Measurements from ENCODE around the gene SLC16A14. TPM values are rescaled to one million over a fixed set of nuclear protein-coding genes. Genes with fewer than 3 reads are reported as not detected.

Gene SLC16A14
- total RNA-seq, 1 donor from 2014 or later: 4.7 TPM

DNA sequence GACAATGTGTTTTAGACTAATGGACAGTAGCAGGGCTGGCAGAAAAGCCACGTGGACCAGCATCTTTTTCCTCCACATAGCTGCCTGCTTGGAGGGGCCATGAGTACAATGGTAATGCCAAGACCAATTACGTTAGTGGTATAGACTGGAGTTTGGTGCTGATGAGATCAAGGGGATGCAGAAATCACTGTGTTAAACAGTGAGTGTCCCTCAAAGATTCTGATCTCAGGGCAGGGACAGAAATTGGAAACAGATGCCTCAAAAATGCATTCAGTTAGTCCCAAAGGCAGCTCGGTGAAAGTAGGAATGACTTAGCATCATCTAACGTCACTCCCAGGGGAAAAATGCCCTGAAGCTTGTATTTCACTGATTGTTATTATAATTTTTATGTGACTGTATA, 72.4 kb downstream of the SLC16A14 start:
- DNase-seq: no peak

DNA sequence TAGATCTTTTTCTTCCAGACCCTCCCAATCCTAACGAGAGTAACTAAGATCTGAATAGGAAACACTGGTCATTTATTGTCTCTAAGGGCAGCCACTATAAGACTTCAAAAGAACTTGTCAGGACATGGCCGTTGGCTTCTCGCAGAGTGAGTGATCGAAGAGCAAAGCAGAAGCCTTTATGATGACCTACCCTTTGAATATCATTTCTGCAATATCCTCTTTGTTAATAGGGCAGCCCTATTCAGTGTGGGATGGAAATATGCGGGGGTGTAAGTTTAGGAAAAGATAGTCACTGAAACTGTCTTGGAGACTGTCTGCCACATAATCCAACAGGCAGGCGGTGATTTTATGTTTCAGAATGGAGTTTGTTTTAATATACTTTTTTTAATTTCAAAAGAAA, 75.5 kb downstream of the SLC16A14 start:
- no peak for ATAC-seq
- Histone ChIP-seq H3K36me3 (no peaks in the 10 kb centered on the region), H3K27ac (no peak overlapping the region), H3K27me3 (no peaks in the 10 kb centered on the region), H3K9me3 (no peaks in the 10 kb centered on the region), H3K4me3 (no peak overlapping the region), H3K4me1 (no peaks in the 10 kb centered on the region)
- no peak for DNase-seq
- TF ChIP-seq, protein P1, sequence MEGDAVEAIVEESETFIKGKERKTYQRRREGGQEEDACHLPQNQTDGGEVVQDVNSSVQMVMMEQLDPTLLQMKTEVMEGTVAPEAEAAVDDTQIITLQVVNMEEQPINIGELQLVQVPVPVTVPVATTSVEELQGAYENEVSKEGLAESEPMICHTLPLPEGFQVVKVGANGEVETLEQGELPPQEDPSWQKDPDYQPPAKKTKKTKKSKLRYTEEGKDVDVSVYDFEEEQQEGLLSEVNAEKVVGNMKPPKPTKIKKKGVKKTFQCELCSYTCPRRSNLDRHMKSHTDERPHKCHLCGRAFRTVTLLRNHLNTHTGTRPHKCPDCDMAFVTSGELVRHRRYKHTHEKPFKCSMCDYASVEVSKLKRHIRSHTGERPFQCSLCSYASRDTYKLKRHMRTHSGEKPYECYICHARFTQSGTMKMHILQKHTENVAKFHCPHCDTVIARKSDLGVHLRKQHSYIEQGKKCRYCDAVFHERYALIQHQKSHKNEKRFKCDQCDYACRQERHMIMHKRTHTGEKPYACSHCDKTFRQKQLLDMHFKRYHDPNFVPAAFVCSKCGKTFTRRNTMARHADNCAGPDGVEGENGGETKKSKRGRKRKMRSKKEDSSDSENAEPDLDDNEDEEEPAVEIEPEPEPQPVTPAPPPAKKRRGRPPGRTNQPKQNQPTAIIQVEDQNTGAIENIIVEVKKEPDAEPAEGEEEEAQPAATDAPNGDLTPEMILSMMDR (IDR thresholded peaks at IDR 0.05): no peak
- intact Hi-C loops (cut with DNase I): no loop called here

More for the DNA sequence above, 72.4 kb downstream of the SLC16A14 start:
- no peaks in the 10 kb centered on the region for H3K27me3 ChIP-seq
- no peak overlapping the region for H3K4me3 ChIP-seq
- no peak for ATAC-seq
- no peaks in the 10 kb centered on the region for H3K4me1 ChIP-seq
- TF ChIP-seq, protein P1 (IDR thresholded peaks at IDR 0.05): no peak
- H3K27ac ChIP-seq: no peak overlapping the region
- H3K36me3 ChIP-seq: no peaks in the 10 kb centered on the region
- intact Hi-C loops (cut with DNase I): no loop called here
- H3K9me3 ChIP-seq: no peaks in the 10 kb centered on the region

Other genes starting within 250 kb of the SLC16A14 start
- 211 TPM for gene TRIP12, start 146.9 kb downstream of the SLC16A14 start, total RNA-seq
- 1.8 TPM for gene FBXO36, start 146.4 kb downstream of the SLC16A14 start, total RNA-seq
- gene SP110, start 151.1 kb upstream of the SLC16A14 start, total RNA-seq: 46.9 TPM
- gene SP140, start 156.8 kb upstream of the SLC16A14 start, total RNA-seq: 12.7 TPM